ENCODE results near the gene DEFB125. TPM values are rescaled to one million over a fixed set of nuclear protein-coding genes. Genes with fewer than 3 reads are reported as not detected.

Gene DEFB125
- not detected in 3 replicates for total RNA-seq

GRCh38 chr20:87401-87800 lies at the start of gene DEFB125:
Gene DEFB125 (plus strand): TSS chr20:87672. CDS start chr20:87710, 38 bp downstream.
- Mint-ChIP-seq H3K36me3 (no peaks in the 10 kb centered on the region), H3K4me1 (no peaks in the 10 kb centered on the region), H3K27me3 (ENCODE audit: low read depth) (peaks cover 3% of the 10 kb centered on the region), H3K27ac (no peak within 1 kb of the TSS), H3K9me3 (peaks cover 54% of the 10 kb centered on the region), H3K4me3 (no peak within 1 kb of the TSS)
- no peak for TF ChIP-seq CTCF (IDR thresholded peaks at IDR 0.05; ENCODE audit: unreplicated experiment)
- no peak for DNase-seq (ENCODE audit: low spot score in 2 of 2, unreplicated experiment in 2 of 2)

- no peak for TF ChIP-seq CTCF (IDR thresholded peaks at IDR 0.05; ENCODE audit: unreplicated experiment)
- no peaks in the 10 kb centered on the region for H3K36me3 Mint-ChIP-seq
- no peaks in the 10 kb centered on the region for H3K27me3 Mint-ChIP-seq (ENCODE audit: low read depth)
- H3K4me3 Mint-ChIP-seq: no peak overlapping the region
- H3K27ac Mint-ChIP-seq: no peak overlapping the region
- H3K9me3 Mint-ChIP-seq: no peaks in the 10 kb centered on the region
- DNase-seq (ENCODE audit: low spot score in 2 of 2, unreplicated experiment in 2 of 2): no peak
- H3K4me1 Mint-ChIP-seq: no peaks in the 10 kb centered on the region
These were observed 27.2 kb upstream of the DEFB125 start for GRCh38 chr20:60035-60918.

GRCh38 chr20:61230-61629 lies 26.2 kb upstream of the DEFB125 start:
- TF ChIP-seq CTCF (IDR thresholded peaks at IDR 0.05; ENCODE audit: unreplicated experiment): no peak
- H3K4me3 Mint-ChIP-seq: no peak overlapping the region
- no peak overlapping the region for H3K27ac Mint-ChIP-seq
- H3K4me1 Mint-ChIP-seq: no peaks in the 10 kb centered on the region
- no peak for DNase-seq (ENCODE audit: low spot score in 2 of 2, unreplicated experiment in 2 of 2)
- H3K9me3 Mint-ChIP-seq: no peaks in the 10 kb centered on the region
- no peaks in the 10 kb centered on the region for H3K27me3 Mint-ChIP-seq (ENCODE audit: low read depth)
- no peaks in the 10 kb centered on the region for H3K36me3 Mint-ChIP-seq

GRCh38 chr20:61757-62156 lies 25.7 kb upstream of the DEFB125 start:
- Mint-ChIP-seq H3K4me3 (no peak overlapping the region), H3K27me3 (ENCODE audit: low read depth) (no peaks in the 10 kb centered on the region), H3K9me3 (no peaks in the 10 kb centered on the region), H3K36me3 (no peaks in the 10 kb centered on the region), H3K27ac (no peak overlapping the region), H3K4me1 (no peaks in the 10 kb centered on the region)
- DNase-seq (ENCODE audit: low spot score in 2 of 2, unreplicated experiment in 2 of 2): no peak
- no peak for TF ChIP-seq CTCF (IDR thresholded peaks at IDR 0.05; ENCODE audit: unreplicated experiment)

GRCh38 chr20:62487-62886 lies 25.0 kb upstream of the DEFB125 start:
- no peaks in the 10 kb centered on the region for H3K4me1 Mint-ChIP-seq
- no peaks in the 10 kb centered on the region for H3K9me3 Mint-ChIP-seq
- H3K36me3 Mint-ChIP-seq: no peaks in the 10 kb centered on the region
- TF ChIP-seq CTCF (IDR thresholded peaks at IDR 0.05; ENCODE audit: unreplicated experiment): no peak
- H3K4me3 Mint-ChIP-seq: no peak overlapping the region
- no peak overlapping the region for H3K27ac Mint-ChIP-seq
- no peak for DNase-seq (ENCODE audit: low spot score in 2 of 2, unreplicated experiment in 2 of 2)
- H3K27me3 Mint-ChIP-seq (ENCODE audit: low read depth): no peaks in the 10 kb centered on the region

All from mesothelial cell of epicardium (in vitro differentiated cells).